ENCODE results near the gene SHQ1. TPM values are rescaled to one million over a fixed set of nuclear protein-coding genes. Genes with fewer than 3 reads are reported as not detected.
"Not testable (repeated sequence)": the region's sequence is repeated elsewhere in the genome, so short reads cannot be mapped to it uniquely, and the experiment has no call there.

The SHQ1 gene
- total and polyA plus RNA-seq, 7 donors = 6.2 to 20.6 (median 15.9) TPM

GRCh38 chr3:72719137-72719536 lies 129.1 kb downstream of the SHQ1 start:
- DNase-seq (no peak), ATAC-seq (no peak)
- Histone ChIP-seq H3K9me3 (no peaks in the 10 kb centered on the region), H3K27me3 (ENCODE audit: insufficient read depth in 3 of 3, low read length in 2 of 3) (no peaks in the 10 kb centered on the region), H3K4me3 (no peak overlapping the region), H3K4me1 (no peaks in the 10 kb centered on the region), H3K27ac (no peak overlapping the region), H3K36me3 (ENCODE audit: insufficient read depth in 1 of 2, low read depth in 1 of 2) (no peaks in the 10 kb centered on the region)
- no peak for TF ChIP-seq CTCF (IDR thresholded peaks at IDR 0.05)
- intact Hi-C loops (cut with DNase I) = no loop called here

- intact Hi-C loops (cut with DNase I); ATAC-seq; H3K4me3 ChIP-seq; H3K4me1 ChIP-seq; DNase-seq; H3K36me3 ChIP-seq (ENCODE audit: insufficient read depth in 1 of 2, low read depth in 1 of 2); H3K9me3 ChIP-seq; H3K27ac ChIP-seq; H3K27me3 ChIP-seq (ENCODE audit: insufficient read depth in 3 of 3, low read length in 2 of 3): not testable (repeated sequence)
- 50 to 92% (median 79%) methylated on average over 1 to 2 of the region's 3 CpGs for WGBS, 3 donors
Measured at GRCh38 chr3:72714135-72714534, 134.1 kb downstream of the SHQ1 start.

GRCh38 chr3:72710471-72710870 lies 137.8 kb downstream of the SHQ1 start:
- H3K27ac ChIP-seq; H3K36me3 ChIP-seq (ENCODE audit: insufficient read depth in 1 of 2, low read depth in 1 of 2); intact Hi-C loops (cut with DNase I); H3K9me3 ChIP-seq; DNase-seq; H3K27me3 ChIP-seq (ENCODE audit: insufficient read depth in 3 of 3, low read length in 2 of 3); ATAC-seq; H3K4me1 ChIP-seq; H3K4me3 ChIP-seq: not testable (repeated sequence)
- WGBS, 3 donors = 95 to 99% (median 95%) methylated on average over 4 of the region's 4 CpGs

- no peaks in the 10 kb centered on the region for H3K4me1 ChIP-seq
Measured at GRCh38 chr3:72708441-72708840, 139.8 kb downstream of the SHQ1 start.

GRCh38 chr3:72702997-72703396 lies 145.2 kb downstream of the SHQ1 start:
- no peak overlapping the region for H3K4me3 ChIP-seq
- WGBS, 3 donors = 89 to 91% (median 91%) methylated on average over 4 of the region's 4 CpGs
- no peak for ATAC-seq
- H3K27me3 ChIP-seq (ENCODE audit: insufficient read depth in 3 of 3, low read length in 2 of 3) = no peaks in the 10 kb centered on the region
- no peaks in the 10 kb centered on the region for H3K9me3 ChIP-seq
- no peaks in the 10 kb centered on the region for H3K36me3 ChIP-seq (ENCODE audit: insufficient read depth in 1 of 2, low read depth in 1 of 2)
- H3K27ac ChIP-seq = no peak overlapping the region
- no peak for TF ChIP-seq CTCF (IDR thresholded peaks at IDR 0.05)
- H3K4me1 ChIP-seq = no peaks in the 10 kb centered on the region
- intact Hi-C loops (cut with DNase I) = no loop called here
- no peak for DNase-seq

More at GRCh38 chr3:72708441-72708840, 139.8 kb downstream of the SHQ1 start:
- Histone ChIP-seq H3K9me3 (no peaks in the 10 kb centered on the region), H3K4me3 (no peak overlapping the region), H3K27ac (no peak overlapping the region), H3K27me3 (ENCODE audit: insufficient read depth in 3 of 3, low read length in 2 of 3) (no peaks in the 10 kb centered on the region), H3K36me3 (ENCODE audit: insufficient read depth in 1 of 2, low read depth in 1 of 2) (no peaks in the 10 kb centered on the region)
- no peak for DNase-seq
- ATAC-seq = no peak
- TF ChIP-seq CTCF (IDR thresholded peaks at IDR 0.05) = no peak
- intact Hi-C loops (cut with DNase I) = no loop called here
- 85 to 91% (median 88%) methylated on average over 2 of the region's 2 CpGs for WGBS, 3 donors

GRCh38 chr3:72702390-72702789 lies 145.9 kb downstream of the SHQ1 start:
- Histone ChIP-seq H3K4me1 (no peaks in the 10 kb centered on the region), H3K9me3 (no peaks in the 10 kb centered on the region), H3K4me3 (no peak overlapping the region), H3K27me3 (ENCODE audit: insufficient read depth in 3 of 3, low read length in 2 of 3) (no peaks in the 10 kb centered on the region), H3K27ac (no peak overlapping the region), H3K36me3 (ENCODE audit: insufficient read depth in 1 of 2, low read depth in 1 of 2) (no peaks in the 10 kb centered on the region)
- WGBS, 3 donors = 80 to 91% (median 86%) methylated on average over 7 of the region's 7 CpGs
- TF ChIP-seq CTCF (IDR thresholded peaks at IDR 0.05) = no peak
- intact Hi-C loops (cut with DNase I) = no loop called here
- DNase-seq = no peak
- ATAC-seq = no peak

Measured in psoas muscle (tissue), 8 donors.